ENCODE results near the gene ZMYND10. TPM values are rescaled to one million over a fixed set of nuclear protein-coding genes. Genes with fewer than 3 reads are reported as not detected.

ZMYND10 gene
- total and polyA plus RNA-seq, 2 donors (not counting 1 experiment from before 2014, with no cell fraction given): 0.32 to 0.83 TPM

GRCh38 chr3:50318615-50319014 lies 26.9 kb downstream of the ZMYND10 start:
- Histone ChIP-seq H3K4me2 (ENCODE audit: extremely low read depth, insufficient read depth, low read length) (no peak overlapping the region), H3K4me1 (ENCODE audit: control insufficient read depth, extremely low read depth, insufficient read depth, low read length) (peaks cover 7% of the 10 kb centered on the region), H3K9me3 (ENCODE audit: control insufficient read depth, insufficient read depth, low read depth, low read length) (no peaks in the 10 kb centered on the region), H4K20me1 (ENCODE audit: control insufficient read depth, extremely low read depth, insufficient read depth, low read length) (no peaks in the 10 kb centered on the region), H3K27ac (ENCODE audit: insufficient read depth, low read length) (no peak overlapping the region), H3K27me3 (ENCODE audit: control insufficient read depth, insufficient read depth, low read length) (no peaks in the 10 kb centered on the region), H3K4me3 (replicated peaks in 1 of 4; ENCODE audit: control extremely low read depth in 1 of 4, insufficient read depth in 1 of 4, low read depth in 3 of 4, low read length in 4 of 4) (no peak overlapping the region), H3K36me3 (ENCODE audit: control insufficient read depth, insufficient read depth, low read length) (peaks cover 18% of the 10 kb centered on the region), H2AFZ (ENCODE audit: low read length) (no peak overlapping the region), H3K79me2 (ENCODE audit: control insufficient read depth, insufficient read depth, low read length) (peaks cover 23% of the 10 kb centered on the region), H3K9ac (ENCODE audit: insufficient read depth, low read length) (no peak overlapping the region)
- no peak for TF ChIP-seq EZH2 (IDR thresholded peaks at IDR 0.05; ENCODE audit: low read length, missing control alignments)
- TF ChIP-seq CTCF (conservative IDR thresholded peaks at IDR 0.05 in 1 of 2, IDR thresholded peaks at IDR 0.05 in 1 of 2; ENCODE audit: low read depth in 1 of 2, low read length in 2 of 2): no peak
- no peak for DNase-seq (ENCODE audit: low read depth in 2 of 2)

GRCh38 chr3:50318163-50318562 lies 27.4 kb downstream of the ZMYND10 start:
- H4K20me1 ChIP-seq (ENCODE audit: control insufficient read depth, extremely low read depth, insufficient read depth, low read length): no peaks in the 10 kb centered on the region
- H3K9me3 ChIP-seq (ENCODE audit: control insufficient read depth, insufficient read depth, low read depth, low read length): no peaks in the 10 kb centered on the region
- peaks cover 23% of the 10 kb centered on the region for H3K79me2 ChIP-seq (ENCODE audit: control insufficient read depth, insufficient read depth, low read length)
- peaks cover 7% of the 10 kb centered on the region for H3K4me1 ChIP-seq (ENCODE audit: control insufficient read depth, extremely low read depth, insufficient read depth, low read length)
- no peak overlapping the region for H3K27ac ChIP-seq (ENCODE audit: insufficient read depth, low read length)
- no peak overlapping the region for H2AFZ ChIP-seq (ENCODE audit: low read length)
- TF ChIP-seq CTCF (conservative IDR thresholded peaks at IDR 0.05 in 1 of 2, IDR thresholded peaks at IDR 0.05 in 1 of 2; ENCODE audit: low read depth in 1 of 2, low read length in 2 of 2): no peak
- TF ChIP-seq EZH2 (IDR thresholded peaks at IDR 0.05; ENCODE audit: low read length, missing control alignments): no peak
- H3K9ac ChIP-seq (ENCODE audit: insufficient read depth, low read length): no peak overlapping the region
- H3K4me3 ChIP-seq (replicated peaks in 1 of 4; ENCODE audit: control extremely low read depth in 1 of 4, insufficient read depth in 1 of 4, low read depth in 3 of 4, low read length in 4 of 4): no peak overlapping the region
- no peak overlapping the region for H3K4me2 ChIP-seq (ENCODE audit: extremely low read depth, insufficient read depth, low read length)
- H3K36me3 ChIP-seq (ENCODE audit: control insufficient read depth, insufficient read depth, low read length): peaks cover 18% of the 10 kb centered on the region
- DNase-seq (ENCODE audit: low read depth in 2 of 2): no peak
- H3K27me3 ChIP-seq (ENCODE audit: control insufficient read depth, insufficient read depth, low read length): no peaks in the 10 kb centered on the region

GRCh38 chr3:50317300-50317699 lies 28.2 kb downstream of the ZMYND10 start:
- no peak overlapping the region for H3K4me2 ChIP-seq (ENCODE audit: extremely low read depth, insufficient read depth, low read length)
- H3K4me3 ChIP-seq (replicated peaks in 1 of 4; ENCODE audit: control extremely low read depth in 1 of 4, insufficient read depth in 1 of 4, low read depth in 3 of 4, low read length in 4 of 4): no peak overlapping the region
- peaks cover 18% of the 10 kb centered on the region for H3K36me3 ChIP-seq (ENCODE audit: control insufficient read depth, insufficient read depth, low read length)
- DNase-seq (ENCODE audit: low read depth in 2 of 2): no peak
- H4K20me1 ChIP-seq (ENCODE audit: control insufficient read depth, extremely low read depth, insufficient read depth, low read length): no peaks in the 10 kb centered on the region
- H3K9me3 ChIP-seq (ENCODE audit: control insufficient read depth, insufficient read depth, low read depth, low read length): no peaks in the 10 kb centered on the region
- no peaks in the 10 kb centered on the region for H3K27me3 ChIP-seq (ENCODE audit: control insufficient read depth, insufficient read depth, low read length)
- peaks cover 23% of the 10 kb centered on the region for H3K79me2 ChIP-seq (ENCODE audit: control insufficient read depth, insufficient read depth, low read length)
- no peak overlapping the region for H3K27ac ChIP-seq (ENCODE audit: insufficient read depth, low read length)
- TF ChIP-seq CTCF (conservative IDR thresholded peaks at IDR 0.05 in 1 of 2, IDR thresholded peaks at IDR 0.05 in 1 of 2; ENCODE audit: low read depth in 1 of 2, low read length in 2 of 2) (no peak), EZH2 (IDR thresholded peaks at IDR 0.05; ENCODE audit: low read length, missing control alignments) (no peak)
- peaks cover 5% of the 10 kb centered on the region for H3K4me1 ChIP-seq (ENCODE audit: control insufficient read depth, extremely low read depth, insufficient read depth, low read length)
- H2AFZ ChIP-seq (ENCODE audit: low read length): no peak overlapping the region
- no peak overlapping the region for H3K9ac ChIP-seq (ENCODE audit: insufficient read depth, low read length)
